C4-2B (cell line): ENCODE data around the gene WWOX.

Experiments used
- CTCF ChIP-seq: fragments of 450-650 bp; conservative IDR thresholded peaks from 2 replicates; pipeline ENCODE4 v1.5.1; 2017; ENCODE audit warnings: mild to moderate bottlenecking
- ZFX ChIP-seq: fragments of 450-650 bp; IDR thresholded peaks from 2 replicates; pipeline ENCODE4 v1.6.1; 2017

DNA sequence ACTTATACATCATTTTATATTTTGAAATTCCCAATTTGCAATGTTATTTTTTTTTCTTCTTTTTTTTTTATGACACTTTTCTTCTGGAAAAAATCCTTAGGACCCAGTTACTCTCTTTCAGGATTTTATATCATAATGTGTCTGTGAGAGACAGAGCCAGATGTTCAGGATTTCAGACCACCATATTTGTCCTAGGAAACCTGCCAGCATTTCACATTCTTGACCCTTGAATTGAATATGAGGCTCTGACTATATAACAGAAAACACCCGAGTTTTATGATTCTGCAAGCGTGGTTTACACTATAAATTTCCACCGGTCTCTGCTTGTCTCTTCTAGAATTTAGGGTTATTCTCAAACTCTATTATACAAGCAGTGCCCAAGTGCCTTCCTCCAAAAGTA is 621.0 kb downstream of the WWOX start:
- TF ChIP-seq CTCF, result no peak
- no peak for TF ChIP-seq ZFX
